Stomach smooth muscle (tissue), 2 donors: Measurements from ENCODE around the gene NRROS.
"Not testable (repeated sequence)": the region's sequence is repeated elsewhere in the genome, so short reads cannot be mapped to it uniquely, and the experiment has no call there.

Experiments used
- H3K27ac ChIP-seq: one replicate; pipeline ENCODE4 v1.7.0; 2013; ENCODE audit warnings: mild to moderate bottlenecking, low read length, inconsistent platforms
- H3K27me3 ChIP-seq, 2 donors: one replicate each; pipeline ENCODE4 v1.7.0; 2013; ENCODE audit warnings: low read length in 2 of 2; ENCODE audit not compliant: insufficient read depth in 2 of 2, control insufficient read depth in 1 of 2
- H3K36me3 ChIP-seq, 2 donors: one replicate each; pipeline ENCODE4 v1.7.0; 2013; ENCODE audit warnings: low read length in 2 of 2; ENCODE audit not compliant: control insufficient read depth in 2 of 2, insufficient read depth in 2 of 2
- H3K4me1 ChIP-seq: one replicate; pipeline ENCODE4 v1.7.0; 2013; ENCODE audit warnings: low read length; ENCODE audit not compliant: control insufficient read depth, insufficient read depth
- H3K4me3 ChIP-seq, 2 donors: one replicate each; pipeline ENCODE4 v1.7.0; 2013; ENCODE audit warnings: low read length in 2 of 2
- H3K9ac ChIP-seq, 2 donors: one replicate each; pipeline ENCODE4 v1.7.0; 2013; ENCODE audit warnings: low read length in 2 of 2, mild to moderate bottlenecking in 1 of 2
- H3K9me3 ChIP-seq, 2 donors: one replicate each; pipeline ENCODE4 v1.7.0; 2013; ENCODE audit warnings: low read length in 2 of 2; ENCODE audit not compliant: control insufficient read depth in 2 of 2
- donor health status: healthy.
- donor health status: Pancreatic carcinoma.

The NRROS gene

DNA sequence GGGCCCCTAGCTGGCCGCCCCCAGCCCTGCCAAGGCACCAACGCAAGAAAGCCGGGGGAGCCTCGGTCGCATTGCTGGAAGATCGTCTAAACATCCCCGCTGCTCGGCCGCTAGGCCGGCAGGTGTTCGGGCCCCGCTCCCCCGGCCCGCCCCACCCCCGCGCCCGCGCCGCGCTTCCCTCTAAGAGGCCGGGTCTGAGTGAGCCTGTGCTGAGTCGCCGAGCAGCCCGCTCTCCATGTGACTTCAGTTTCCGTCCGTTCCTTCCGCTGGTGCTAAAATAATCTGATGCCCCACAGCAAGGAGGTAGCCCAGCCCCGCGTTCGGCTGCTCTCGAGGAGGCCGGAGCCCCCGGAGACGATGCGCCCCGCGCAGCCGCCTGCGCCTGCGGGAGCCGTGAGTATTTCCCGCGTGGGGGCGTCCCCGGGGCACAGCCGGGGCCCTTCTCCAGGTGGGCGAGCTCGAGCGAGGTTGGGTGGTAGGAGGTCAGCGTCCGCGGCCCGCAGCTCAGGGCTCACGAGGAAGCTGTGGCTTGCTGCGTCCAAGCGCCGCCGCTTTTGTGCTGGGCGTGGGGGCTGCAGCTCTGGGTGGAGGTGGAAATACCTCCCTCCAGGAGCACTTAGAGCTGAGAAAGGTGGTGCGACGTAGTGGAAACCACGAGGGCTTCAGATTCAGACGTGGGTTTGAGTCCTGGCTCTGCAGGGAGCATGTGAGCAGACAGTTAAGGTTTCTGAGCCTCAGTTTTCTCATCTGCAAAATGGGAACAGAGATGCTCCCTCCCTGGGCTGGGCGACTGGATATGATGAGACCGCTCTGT is at the start of gene NRROS:
Gene NRROS (plus strand): TSS at position 212 of the 814 bp plus-strand sequence. CDS start 14,846 bp downstream, outside the sequence.
- Histone ChIP-seq H3K4me3 (peak within 1 kb of the TSS; percentile 65 to 73), H3K27ac (no peak within 1 kb of the TSS), H3K4me1 (peaks cover 16% of the 10 kb centered on the region), H3K9me3 (no peaks in the 10 kb centered on the region), H3K9ac (peak within 1 kb of the TSS; percentile 66 to 68), H3K27me3 (peaks cover 0 to 4% of the 10 kb centered on the region in 2 donors), H3K36me3 (no peaks in the 10 kb centered on the region)

DNA sequence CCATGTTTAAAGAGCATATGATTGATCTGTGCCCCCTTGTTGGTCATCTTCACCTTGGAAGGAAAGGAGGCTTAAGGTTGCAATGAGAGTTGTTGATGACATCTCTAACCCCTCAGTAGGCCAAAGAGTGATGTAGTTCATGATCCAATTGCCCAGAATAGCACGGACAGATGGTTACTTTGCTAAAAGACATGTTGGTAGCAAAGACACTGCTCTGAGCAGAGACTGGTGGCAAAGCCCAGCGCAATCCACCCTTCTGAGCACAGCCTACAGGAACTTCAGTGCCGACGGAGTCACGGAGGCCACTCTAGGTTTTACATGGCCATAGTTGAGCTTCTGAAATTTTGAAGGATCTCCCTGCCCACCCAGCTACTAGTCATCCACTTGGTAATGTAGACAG is 49.2 kb upstream of the NRROS start:
- Histone ChIP-seq H3K9ac (no peak overlapping the region), H3K27ac (no peak overlapping the region), H3K4me3 (no peak overlapping the region)

GRCh38 chr3:196596355-196596754 is 43.1 kb upstream of the NRROS start:
- Histone ChIP-seq H3K27ac (no peak overlapping the region), H3K27me3 (peaks cover 0 to 4% of the 10 kb centered on the region in 2 donors), H3K9ac (peak overlapping the region in 1 of 2 donors; percentile 29), H3K4me3 (peak overlapping the region; percentile 9 to 35), H3K9me3 (no peaks in the 10 kb centered on the region), H3K36me3 (no peaks in the 10 kb centered on the region), H3K4me1 (peaks cover 14% of the 10 kb centered on the region)

More for the DNA sequence above, 49.2 kb upstream of the NRROS start:
- Histone ChIP-seq H3K27me3 (peaks cover 0 to 2% of the 10 kb centered on the region in 2 donors), H3K4me1 (no peaks in the 10 kb centered on the region), H3K9me3 (no peaks in the 10 kb centered on the region), H3K36me3 (no peaks in the 10 kb centered on the region)

DNA sequence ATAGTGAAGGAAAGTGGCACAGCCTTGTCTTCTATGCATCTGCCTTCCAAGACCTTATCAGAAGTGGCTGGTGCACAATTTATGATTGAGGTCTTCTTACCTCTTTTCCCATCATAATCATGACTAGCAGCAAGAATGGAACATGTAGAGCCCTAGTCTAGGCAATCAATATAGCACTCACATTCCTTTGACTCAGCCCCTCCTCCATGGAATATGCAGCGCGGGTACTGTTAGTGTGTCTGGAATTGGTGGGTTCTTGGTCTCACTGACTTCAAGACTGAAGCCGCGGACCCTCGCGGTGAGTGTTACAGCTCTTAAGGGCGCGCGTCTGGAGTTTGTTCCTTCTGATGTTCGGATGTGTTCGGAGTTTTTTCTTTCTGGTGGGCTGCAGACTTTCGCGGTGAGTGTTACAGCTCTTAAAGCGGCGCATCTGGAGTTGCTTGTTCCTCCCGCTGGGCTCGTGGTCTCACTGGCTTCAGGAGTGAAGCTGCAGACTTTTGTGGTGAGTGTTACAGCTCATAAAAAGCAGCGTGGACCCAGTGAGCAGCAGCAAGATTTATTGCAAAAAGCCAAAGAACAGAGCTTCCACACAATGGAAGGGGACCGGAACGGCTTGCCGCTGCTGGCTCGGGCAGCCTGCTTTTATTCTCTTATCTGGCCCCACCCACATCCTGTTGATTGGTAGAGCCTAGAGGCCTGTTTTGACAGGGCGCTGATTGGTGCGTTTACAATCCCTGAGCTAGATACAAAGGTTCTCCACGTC is 41.3 kb upstream of the NRROS start:
- not testable (repeated sequence) for H3K36me3 ChIP-seq, H3K27me3 ChIP-seq, H3K27ac ChIP-seq, H3K9me3 ChIP-seq, H3K9ac ChIP-seq
- Histone ChIP-seq H3K4me1 (peaks cover 14% of the 10 kb centered on the region), H3K4me3 (peak overlapping the region; percentile 58 to 65)

DNA sequence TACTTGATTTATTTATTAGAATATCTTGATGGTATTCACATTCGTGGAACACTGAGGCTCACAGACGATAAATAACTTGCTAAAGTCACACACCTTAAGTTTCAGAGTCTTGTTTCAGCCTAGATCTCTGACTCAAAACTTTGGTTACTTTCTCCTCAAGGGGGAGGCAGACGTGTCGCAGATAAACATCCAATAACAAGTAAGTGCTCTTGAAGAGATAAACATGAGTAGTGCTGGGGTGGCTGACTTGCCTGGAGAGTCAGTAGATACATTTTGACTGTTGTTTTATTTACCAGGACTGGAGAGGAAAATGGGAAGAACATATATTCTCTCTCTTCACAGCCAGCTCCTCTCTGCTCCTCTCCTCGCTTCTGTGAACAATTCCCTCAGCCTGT is 39.8 kb upstream of the NRROS start:
- Histone ChIP-seq H3K27ac (no peak overlapping the region), H3K9me3 (no peaks in the 10 kb centered on the region), H3K4me3 (no peak overlapping the region), H3K36me3 (no peaks in the 10 kb centered on the region), H3K4me1 (peaks cover 14% of the 10 kb centered on the region), H3K9ac (no peak overlapping the region), H3K27me3 (peaks cover 0 to 8% of the 10 kb centered on the region in 2 donors)

- no peak overlapping the region for H3K4me3 ChIP-seq
- H3K9me3 ChIP-seq: no peaks in the 10 kb centered on the region
- no peaks in the 10 kb centered on the region for H3K36me3 ChIP-seq
- peaks cover 14% of the 10 kb centered on the region for H3K4me1 ChIP-seq
- H3K27me3 ChIP-seq: peaks cover 0 to 8% of the 10 kb centered on the region in 2 donors
- H3K27ac ChIP-seq: no peak overlapping the region
- H3K9ac ChIP-seq: no peak overlapping the region
Measured at GRCh38 chr3:196600359-196600758, 39.1 kb upstream of the NRROS start.

GRCh38 chr3:196602673-196603072 is 36.8 kb upstream of the NRROS start:
- Histone ChIP-seq H3K36me3 (no peaks in the 10 kb centered on the region), H3K27me3 (peaks cover 0 to 6% of the 10 kb centered on the region in 2 donors), H3K9ac (no peak overlapping the region), H3K27ac (no peak overlapping the region), H3K9me3 (no peaks in the 10 kb centered on the region), H3K4me3 (no peak overlapping the region), H3K4me1 (no peaks in the 10 kb centered on the region)

DNA sequence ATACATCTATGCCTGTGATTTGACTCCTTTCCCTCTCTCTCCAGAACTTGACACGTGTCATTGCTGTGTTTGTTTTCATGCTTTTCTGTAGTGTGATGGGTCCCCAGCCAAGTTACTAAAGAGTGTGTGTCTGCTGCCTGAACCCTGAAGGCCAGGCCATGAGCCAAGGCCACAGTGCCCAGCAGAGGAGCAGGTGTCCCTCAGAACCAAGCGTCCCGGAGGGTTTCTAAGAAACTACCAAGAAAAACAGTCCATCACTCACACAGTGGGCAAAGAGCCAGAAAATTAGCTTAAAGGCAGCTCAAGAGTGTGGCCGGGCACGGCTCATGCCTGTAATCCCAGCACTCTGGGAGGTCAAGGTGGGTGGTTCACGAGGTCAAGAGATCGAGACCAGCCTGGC is 35.8 kb upstream of the NRROS start:
- Histone ChIP-seq H3K4me1 (no peaks in the 10 kb centered on the region), H3K9me3 (no peaks in the 10 kb centered on the region), H3K27me3 (peaks cover 0 to 6% of the 10 kb centered on the region in 2 donors), H3K27ac (no peak overlapping the region), H3K9ac (no peak overlapping the region), H3K4me3 (no peak overlapping the region), H3K36me3 (no peaks in the 10 kb centered on the region)

DNA sequence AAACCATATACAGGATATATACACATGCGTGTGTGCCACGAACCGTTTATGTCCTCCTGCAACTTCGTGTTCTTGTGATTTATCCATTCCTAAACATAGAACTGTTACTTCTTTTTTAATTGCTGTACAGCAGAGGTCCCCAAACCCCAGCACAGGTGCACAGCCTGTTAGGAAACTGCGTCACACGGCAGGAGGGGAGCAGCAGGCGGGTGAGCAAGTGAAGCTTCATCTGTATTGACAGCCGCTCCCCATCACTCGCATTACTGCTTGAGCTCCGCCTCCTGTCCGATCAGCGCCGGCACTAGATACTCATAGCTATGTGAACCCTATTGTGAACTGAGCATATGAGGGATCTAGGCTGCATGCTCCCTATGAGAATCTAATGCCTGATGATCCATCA is 34.9 kb upstream of the NRROS start:
- H3K9me3 ChIP-seq: no peaks in the 10 kb centered on the region
- H3K9ac ChIP-seq: no peak overlapping the region
- H3K4me1 ChIP-seq: no peaks in the 10 kb centered on the region
- no peak overlapping the region for H3K4me3 ChIP-seq
- no peak overlapping the region for H3K27ac ChIP-seq
- H3K36me3 ChIP-seq: no peaks in the 10 kb centered on the region
- peaks cover 0 to 6% of the 10 kb centered on the region in 2 donors for H3K27me3 ChIP-seq

- H3K4me3 ChIP-seq: no peak overlapping the region
Measured at GRCh38 chr3:196608693-196609092, 30.8 kb upstream of the NRROS start.

More at GRCh38 chr3:196608693-196609092, 30.8 kb upstream of the NRROS start:
- peaks cover 5% of the 10 kb centered on the region for H3K4me1 ChIP-seq
- no peak overlapping the region for H3K27ac ChIP-seq
- H3K36me3 ChIP-seq: no peaks in the 10 kb centered on the region
- H3K9ac ChIP-seq: no peak overlapping the region
- H3K9me3 ChIP-seq: no peaks in the 10 kb centered on the region
- peaks cover 0 to 5% of the 10 kb centered on the region in 2 donors for H3K27me3 ChIP-seq
